ENCODE measurements around the gene SLC16A12. TPM values are rescaled to one million over a fixed set of nuclear protein-coding genes. Genes with fewer than 3 reads are reported as not detected.

The SLC16A12 gene
- total and polyA plus RNA-seq, 2 of the 8 experiments (the other 6 are each of a cell fraction or from before 2014, with no cell fraction given), result 1.6 to 1.9 TPM

DNA sequence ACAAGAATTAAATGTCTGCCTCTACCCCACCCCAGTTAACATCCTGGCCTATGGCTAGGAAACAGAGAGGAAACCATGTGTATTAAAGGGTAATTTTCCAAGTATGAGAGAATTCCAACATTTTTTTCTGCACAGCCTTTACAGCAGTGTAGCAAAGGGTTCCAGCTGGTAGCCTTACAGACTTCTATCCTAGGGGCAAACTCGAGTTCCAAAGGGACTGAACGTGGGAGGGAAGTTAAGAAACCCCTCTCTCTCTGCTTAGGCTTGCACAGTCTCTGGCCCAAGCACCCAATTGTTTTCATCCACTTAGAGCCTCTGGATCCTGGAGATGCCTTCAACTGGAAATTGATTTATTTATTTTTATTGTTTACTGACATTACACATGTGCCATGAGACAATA, 60.3 kb downstream of the SLC16A12 start:
- no peak for FAIRE-seq
- Histone ChIP-seq H4K91ac (replicated peaks; ENCODE audit: insufficient read length, low read length) (no peak overlapping the region), H3K4me1 (replicated peaks in 1 of 4; ENCODE audit: control insufficient read depth in 3 of 4, insufficient read depth in 4 of 4, low read length in 3 of 4) (peaks cover 0 to 11% (median 4%) of the 10 kb centered on the region in 4 experiments; a peak in 5 of 7 replicates), H4K5ac (ENCODE audit: insufficient read length, low read depth, low read length) (no peak overlapping the region), H3K27ac (ENCODE audit: low read depth, low read length) (no peak overlapping the region), H3K18ac (ENCODE audit: extremely low read depth, low read length) (no peak overlapping the region), H3K79me1 (ENCODE audit: low read depth, low read length) (no peaks in the 10 kb centered on the region), H2AK5ac (ENCODE audit: low read depth, low read length) (no peak overlapping the region), H2AFZ (ENCODE audit: low read length) (no peak overlapping the region), H3K23me2 (ENCODE audit: low read depth, low read length) (no peaks in the 10 kb centered on the region), H3K9me3 (ENCODE audit: insufficient read depth in 2 of 2, low read depth in 1 of 2, low read length in 1 of 2) (no peaks in the 10 kb centered on the region), H2BK5ac (ENCODE audit: low read depth, low read length) (no peak overlapping the region), H3K14ac (ENCODE audit: insufficient read length) (no peak overlapping the region), H2BK15ac (ENCODE audit: low read length) (no peak overlapping the region), H3K56ac (replicated peaks; ENCODE audit: insufficient read length, low read depth, low read length) (no peak overlapping the region), H4K20me1 (replicated peaks in 1 of 2; ENCODE audit: control insufficient read depth in 1 of 2, insufficient read depth in 2 of 2, low read length in 2 of 2) (no peaks in the 10 kb centered on the region), H2BK120ac (replicated peaks; ENCODE audit: low read depth, low read length) (no peak overlapping the region), H3K4ac (replicated peaks; ENCODE audit: insufficient read length, low read depth, low read length) (no peak overlapping the region), H2BK20ac (ENCODE audit: low read length) (no peak overlapping the region), H3K79me2 (ENCODE audit: control insufficient read depth in 1 of 2, insufficient read depth in 2 of 2, low read length in 2 of 2) (no peaks in the 10 kb centered on the region), H2BK12ac (ENCODE audit: low read depth, low read length) (no peak overlapping the region), H3K27me3 (replicated peaks in 1 of 4; ENCODE audit: control insufficient read depth in 3 of 4, extremely low read depth in 1 of 4, insufficient read depth in 3 of 4, low read length in 3 of 4) (no peaks in the 10 kb centered on the region), H3K4me2 (ENCODE audit: insufficient read depth in 1 of 2, low read depth in 2 of 2, low read length in 2 of 2) (no peak overlapping the region), H3K4me3 (ENCODE audit: extremely low read depth in 1 of 4, insufficient read depth in 2 of 4, low read depth in 3 of 4, low read length in 4 of 4) (no peak overlapping the region), H3K36me3 (ENCODE audit: control insufficient read depth in 2 of 4, insufficient read depth in 4 of 4, low read length in 3 of 4) (no peaks in the 10 kb centered on the region), H3K23ac (ENCODE audit: insufficient read length) (no peak overlapping the region), H4K8ac (ENCODE audit: extremely low read depth, insufficient read depth, low read length) (no peak overlapping the region), H3K9ac (replicated peaks in 1 of 4; ENCODE audit: extremely low read depth in 1 of 4, low read depth in 3 of 4, low read length in 3 of 4) (peak overlapping the region in 1 of 4 experiments; percentile 14; a peak in 1 of 7 replicates)
- CTCF ChIA-PET (ENCODE audit: partially characterized antibody), result interaction anchor here (0.6 kb wide), 1 partner anchor 49 kb away, joined by 3 read pairs; no protein-coding TSS in a partner anchor
- POLR2A ChIA-PET (ENCODE audit: partially characterized antibody), result no interaction called here
- no peak for DNase-seq (ENCODE audit: low read depth in 1 of 2, low spot score in 2 of 2)
- 84% methylated on average over 2 of the region's 2 CpGs; no CpG with 5 or more reads in 1 of the 2 experiments for WGBS, 2 experiments (ENCODE audit: extremely low coverage in 1 of 2, insufficient coverage in 1 of 2, insufficient read length in 1 of 2, insufficient replicate concordance in 2 of 2, low coverage in 1 of 2, low lambda C conversion rate in 2 of 2, missing lambda C conversion rate in 1 of 2)
- TF ChIP-seq, protein P1, sequence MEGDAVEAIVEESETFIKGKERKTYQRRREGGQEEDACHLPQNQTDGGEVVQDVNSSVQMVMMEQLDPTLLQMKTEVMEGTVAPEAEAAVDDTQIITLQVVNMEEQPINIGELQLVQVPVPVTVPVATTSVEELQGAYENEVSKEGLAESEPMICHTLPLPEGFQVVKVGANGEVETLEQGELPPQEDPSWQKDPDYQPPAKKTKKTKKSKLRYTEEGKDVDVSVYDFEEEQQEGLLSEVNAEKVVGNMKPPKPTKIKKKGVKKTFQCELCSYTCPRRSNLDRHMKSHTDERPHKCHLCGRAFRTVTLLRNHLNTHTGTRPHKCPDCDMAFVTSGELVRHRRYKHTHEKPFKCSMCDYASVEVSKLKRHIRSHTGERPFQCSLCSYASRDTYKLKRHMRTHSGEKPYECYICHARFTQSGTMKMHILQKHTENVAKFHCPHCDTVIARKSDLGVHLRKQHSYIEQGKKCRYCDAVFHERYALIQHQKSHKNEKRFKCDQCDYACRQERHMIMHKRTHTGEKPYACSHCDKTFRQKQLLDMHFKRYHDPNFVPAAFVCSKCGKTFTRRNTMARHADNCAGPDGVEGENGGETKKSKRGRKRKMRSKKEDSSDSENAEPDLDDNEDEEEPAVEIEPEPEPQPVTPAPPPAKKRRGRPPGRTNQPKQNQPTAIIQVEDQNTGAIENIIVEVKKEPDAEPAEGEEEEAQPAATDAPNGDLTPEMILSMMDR (IDR thresholded peaks at IDR 0.05; ENCODE audit: control extremely low read depth in 1 of 3, insufficient read depth in 1 of 3, low read depth in 1 of 3, low read length in 3 of 3), result no peak
- TF ChIP-seq HDAC2 (IDR thresholded peaks at IDR 0.05; ENCODE audit: borderline replicate concordance in 1 of 2, low read depth in 2 of 2, low read length in 2 of 2), result no peak
- no peak for TF ChIP-seq CTBP2 (IDR thresholded peaks at IDR 0.05; ENCODE audit: borderline replicate concordance, insufficient read depth, insufficient read length, low read length)
- TF ChIP-seq HDAC6 (IDR thresholded peaks at IDR 0.05; ENCODE audit: low read depth, low read length), result no peak
- TF ChIP-seq, protein P2, sequence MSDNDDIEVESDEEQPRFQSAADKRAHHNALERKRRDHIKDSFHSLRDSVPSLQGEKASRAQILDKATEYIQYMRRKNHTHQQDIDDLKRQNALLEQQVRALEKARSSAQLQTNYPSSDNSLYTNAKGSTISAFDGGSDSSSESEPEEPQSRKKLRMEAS (IDR thresholded peaks at IDR 0.05), result no peak
- no peak for TF ChIP-seq EGR1 (IDR thresholded peaks at IDR 0.05; ENCODE audit: borderline replicate concordance, low read depth, low read length)
- no peak for TF ChIP-seq POLR2AphosphoS5 (IDR thresholded peaks at IDR 0.05; ENCODE audit: low read depth, low read length)
- no peak for TF ChIP-seq RBBP5 (IDR thresholded peaks at IDR 0.05; ENCODE audit: borderline replicate concordance, low read depth, low read length)
- TF ChIP-seq KDM4A (IDR thresholded peaks at IDR 0.05; ENCODE audit: low read depth, low read length, severe bottlenecking), result no peak
- no peak for TF ChIP-seq TEAD4 (IDR thresholded peaks at IDR 0.05; ENCODE audit: low read depth, low read length)
- TF ChIP-seq POU5F1 (IDR thresholded peaks at IDR 0.05; ENCODE audit: low read depth, low read length), result no peak

Data from H1 (cell line).